Upper lobe of left lung (tissue), 6 donors: ENCODE results near the gene GMDS. TPM values are rescaled to one million over a fixed set of nuclear protein-coding genes. Genes with fewer than 3 reads are reported as not detected.

ENCODE experiments used
- ATAC-seq, 2 donors: fragments of 200-7000 bp; cut with Tn5 transposase; one replicate each; pipeline ENCODE4 v1.9.1; 2022; ENCODE audit warnings: mild to moderate bottlenecking in 2 of 2, moderate library complexity in 2 of 2; ENCODE audit not compliant: low FRiP score in 2 of 2
- DNase-seq, 2 donors: peaks; one replicate each; pipeline ENCODE4 v3.0.0-alpha.2; 2019 to 2020
- H3K27ac ChIP-seq, 4 donors: fragments of 200-600 bp; sonication (generic); one replicate each; pipeline ENCODE4 v1.5.1; 2016 to 2019
- H3K27me3 ChIP-seq, 4 donors: fragments of 200-600 bp; sonication (generic); one replicate each; pipeline ENCODE4 v1.5.1; 2017 to 2019
- H3K36me3 ChIP-seq, 4 donors: fragments of 200-600 bp; sonication (generic); one replicate each; pipeline ENCODE4 v1.5.1; 2016 to 2019
- H3K4me1 ChIP-seq, 4 donors: fragments of 200-600 bp; sonication (generic); one replicate each; pipeline ENCODE4 v1.5.1; 2018 to 2019
- H3K4me3 ChIP-seq, 4 donors: fragments of 200-600 bp; sonication (generic); one replicate each; pipeline ENCODE4 v1.5.1; 2017 to 2019; ENCODE audit warnings: mild to moderate bottlenecking in 2 of 4, moderate library complexity in 1 of 4
- H3K9me3 ChIP-seq, 4 donors: fragments of 200-600 bp; sonication (generic); one replicate each; pipeline ENCODE4 v1.5.1; 2018 to 2019
- EP300 ChIP-seq, 4 donors: sonication (generic); formaldehyde crosslinking; IDR thresholded peaks; one replicate each; pipeline ENCODE4 v1.5.1; 2017; ENCODE audit warnings: antibody characterized with exemption in 4 of 4, control low read depth in 2 of 4
- POLR2A ChIP-seq, 4 donors: fragments of 450-650 bp; IDR thresholded peaks; one replicate each; pipeline ENCODE4 v1.5.1; 2016 to 2017; ENCODE audit warnings: antibody characterized with exemption in 4 of 4, mild to moderate bottlenecking in 2 of 4
- POLR2AphosphoS5 ChIP-seq, 2 donors: sonication (generic); formaldehyde crosslinking; IDR thresholded peaks; one replicate each; pipeline ENCODE4 v1.5.1; 2017; ENCODE audit warnings: antibody characterized with exemption in 2 of 2
- WGBS, 2 donors: methylation state at CpG; one replicate each; pipeline ENCODE4 v1.1.5; 2017 to 2018; 5-methylcytosine and 5-hydroxymethylcytosine counted together
- total RNA-seq, 6 donors: library from RNA; depleted of rRNA in 4 of 6; stranded (reverse); fragments of >200 nt in 4 of 6; gene quantifications; one replicate each; pipeline versions ENCODE4 v1.1.0 to v1.2.1, GENCODE V29; 2016 to 2021
- TF ChIP-seq, protein P1 (sequence below), 6 experiments: fragments of 450-650 bp in 4 of 6; fragments of 200-600 bp in 2 of 6; sonication (generic) in 2 of 6; IDR thresholded peaks; one replicate each; pipeline ENCODE4 v1.5.1; 2016 to 2019; ENCODE audit warnings: antibody characterized with exemption in 6 of 6
- donor health status: DM: no; HTN: no; CAD: no; lungs with moderate emphysema.
- donor health status: DM: no; HTN: yes; CAD: no; lungs with severe emphysema.

GMDS gene
- total RNA-seq, 6 donors from 2014 or later: 7.6 to 17.8 (median 14.1) TPM

- no peak overlapping the region for H3K4me3 ChIP-seq
- no peaks in the 10 kb centered on the region for H3K27me3 ChIP-seq
- DNase-seq (no peak), ATAC-seq (no peak)
- H3K27ac ChIP-seq: no peak overlapping the region
- H3K9me3 ChIP-seq: no peaks in the 10 kb centered on the region
- whole genome bisulfite sequencing, 2 donors: 80 to 90% methylated on average over 1 of the region's 1 CpG
- TF ChIP-seq, protein P1, sequence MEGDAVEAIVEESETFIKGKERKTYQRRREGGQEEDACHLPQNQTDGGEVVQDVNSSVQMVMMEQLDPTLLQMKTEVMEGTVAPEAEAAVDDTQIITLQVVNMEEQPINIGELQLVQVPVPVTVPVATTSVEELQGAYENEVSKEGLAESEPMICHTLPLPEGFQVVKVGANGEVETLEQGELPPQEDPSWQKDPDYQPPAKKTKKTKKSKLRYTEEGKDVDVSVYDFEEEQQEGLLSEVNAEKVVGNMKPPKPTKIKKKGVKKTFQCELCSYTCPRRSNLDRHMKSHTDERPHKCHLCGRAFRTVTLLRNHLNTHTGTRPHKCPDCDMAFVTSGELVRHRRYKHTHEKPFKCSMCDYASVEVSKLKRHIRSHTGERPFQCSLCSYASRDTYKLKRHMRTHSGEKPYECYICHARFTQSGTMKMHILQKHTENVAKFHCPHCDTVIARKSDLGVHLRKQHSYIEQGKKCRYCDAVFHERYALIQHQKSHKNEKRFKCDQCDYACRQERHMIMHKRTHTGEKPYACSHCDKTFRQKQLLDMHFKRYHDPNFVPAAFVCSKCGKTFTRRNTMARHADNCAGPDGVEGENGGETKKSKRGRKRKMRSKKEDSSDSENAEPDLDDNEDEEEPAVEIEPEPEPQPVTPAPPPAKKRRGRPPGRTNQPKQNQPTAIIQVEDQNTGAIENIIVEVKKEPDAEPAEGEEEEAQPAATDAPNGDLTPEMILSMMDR (IDR thresholded peaks at IDR 0.05): no peak
- TF ChIP-seq POLR2A (IDR thresholded peaks at IDR 0.05): no peak
- no peak for TF ChIP-seq POLR2AphosphoS5 (IDR thresholded peaks at IDR 0.05)
- TF ChIP-seq EP300 (IDR thresholded peaks at IDR 0.05): no peak
- H3K4me1 ChIP-seq: peaks cover 0 to 9% (median 0%) of the 10 kb centered on the region in 4 donors
- H3K36me3 ChIP-seq: no peaks in the 10 kb centered on the region
Observed at GRCh38 chr6:1853761-1854160, 391.6 kb downstream of the GMDS start.

DNA sequence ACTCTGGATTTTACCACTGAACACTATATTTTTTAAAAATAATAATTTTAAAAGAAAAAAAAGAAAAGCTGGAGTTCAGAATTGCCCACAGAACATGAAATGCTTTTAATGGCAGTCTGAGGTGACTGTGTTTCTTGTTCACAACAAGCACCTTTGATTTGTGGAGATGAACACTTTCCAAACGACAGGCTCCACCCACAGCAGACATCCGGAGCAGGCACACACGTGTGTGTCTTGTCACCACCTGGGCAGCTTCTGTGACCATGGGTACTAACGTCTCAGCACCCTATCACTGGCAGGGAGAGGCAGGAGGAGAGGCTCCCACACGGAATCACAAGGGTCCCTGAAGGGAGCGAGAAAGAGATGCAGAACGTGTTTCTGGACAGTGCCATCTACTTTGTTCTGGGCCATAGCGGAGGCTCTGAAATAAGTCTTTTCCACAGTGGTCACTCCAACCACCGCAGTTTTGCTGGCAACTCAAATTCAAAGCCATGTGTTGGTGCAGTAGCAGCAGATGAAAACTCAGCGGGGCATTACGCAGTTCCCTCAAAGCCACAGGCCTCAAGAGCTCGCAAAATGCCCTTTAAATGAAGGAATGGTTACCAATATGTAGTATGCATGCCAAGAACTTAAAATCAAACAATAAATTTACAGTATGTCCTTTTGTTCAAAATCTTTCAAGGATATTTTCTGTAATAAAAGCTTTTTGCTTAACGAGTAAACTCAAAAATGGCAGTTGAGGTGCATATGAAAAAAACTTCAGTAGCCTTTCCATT is 393.5 kb downstream of the GMDS start:
- H3K9me3 ChIP-seq: no peaks in the 10 kb centered on the region
- DNase-seq (no peak), ATAC-seq (no peak)
- H3K36me3 ChIP-seq: no peaks in the 10 kb centered on the region
- H3K27ac ChIP-seq: no peak overlapping the region
- H3K4me3 ChIP-seq: no peak overlapping the region
- H3K27me3 ChIP-seq: no peaks in the 10 kb centered on the region
- WGBS, 2 donors: 88 to 89% methylated on average over 13 of the region's 13 CpGs
- H3K4me1 ChIP-seq: peaks cover 0 to 9% (median 0%) of the 10 kb centered on the region in 4 donors
- no peak for TF ChIP-seq POLR2A (IDR thresholded peaks at IDR 0.05)
- no peak for TF ChIP-seq EP300 (IDR thresholded peaks at IDR 0.05)
- TF ChIP-seq, protein P1 (IDR thresholded peaks at IDR 0.05): no peak
- TF ChIP-seq POLR2AphosphoS5 (IDR thresholded peaks at IDR 0.05): no peak

- Histone ChIP-seq H3K4me3 (no peak overlapping the region), H3K27ac (no peak overlapping the region), H3K27me3 (no peaks in the 10 kb centered on the region), H3K36me3 (no peaks in the 10 kb centered on the region), H3K9me3 (no peaks in the 10 kb centered on the region), H3K4me1 (peaks cover 0 to 9% (median 0%) of the 10 kb centered on the region in 4 donors)
- TF ChIP-seq, protein P1 (IDR thresholded peaks at IDR 0.05): no peak
- TF ChIP-seq POLR2AphosphoS5 (IDR thresholded peaks at IDR 0.05) (no peak), EP300 (IDR thresholded peaks at IDR 0.05) (no peak), POLR2A (IDR thresholded peaks at IDR 0.05) (no peak)
- no peak for DNase-seq
- ATAC-seq: no peak
- 83 to 87% methylated on average over 7 of the region's 7 CpGs for WGBS, 2 donors
Observed at GRCh38 chr6:1850840-1851157, 394.6 kb downstream of the GMDS start.

DNA sequence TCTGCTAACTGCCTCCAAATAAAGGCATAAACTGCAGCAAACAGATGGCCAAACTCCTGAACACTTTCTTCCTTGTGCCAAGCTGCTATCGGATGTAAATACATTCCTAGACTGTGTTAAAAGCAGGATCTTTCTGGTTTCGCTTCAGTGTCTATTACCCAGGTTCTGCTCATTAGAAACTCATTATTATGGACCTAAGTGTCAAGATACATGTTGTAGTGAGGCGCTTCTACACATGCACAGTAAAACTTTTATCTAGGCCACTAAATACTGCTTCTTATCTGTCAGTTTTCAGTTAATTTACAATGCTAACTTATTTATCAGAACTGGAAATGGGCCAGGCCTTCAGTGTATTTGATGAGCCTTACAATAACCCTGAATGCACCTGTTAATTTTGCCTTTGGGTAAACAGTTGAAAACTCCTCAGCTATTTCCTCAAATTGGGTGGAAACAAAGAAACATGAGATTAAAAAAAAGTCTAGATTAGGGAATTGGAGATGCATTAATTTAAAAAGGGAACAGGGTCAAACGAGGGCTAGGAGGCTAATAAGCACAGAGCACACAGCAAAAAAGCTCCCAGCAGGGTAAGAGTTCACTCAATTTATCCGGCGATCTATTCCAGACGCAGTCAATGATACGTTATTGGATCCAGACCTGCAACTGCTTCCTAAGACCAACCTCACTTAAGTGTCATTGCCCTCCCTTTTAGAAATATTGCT is 395.1 kb downstream of the GMDS start:
- no peak for DNase-seq
- Histone ChIP-seq H3K27me3 (no peaks in the 10 kb centered on the region), H3K27ac (no peak overlapping the region), H3K36me3 (no peaks in the 10 kb centered on the region), H3K9me3 (peaks cover 0 to 3% (median 0%) of the 10 kb centered on the region in 4 donors), H3K4me3 (no peak overlapping the region), H3K4me1 (peaks cover 0 to 9% (median 0%) of the 10 kb centered on the region in 4 donors)
- ATAC-seq: no peak
- TF ChIP-seq, protein P1 (IDR thresholded peaks at IDR 0.05): no peak
- TF ChIP-seq POLR2A (IDR thresholded peaks at IDR 0.05) (no peak), POLR2AphosphoS5 (IDR thresholded peaks at IDR 0.05) (no peak), EP300 (IDR thresholded peaks at IDR 0.05) (no peak)
- 82 to 86% methylated on average over 8 of the region's 8 CpGs for whole genome bisulfite sequencing, 2 donors
